K562 (cell line): ENCODE results near the gene KCTD17. TPM values are rescaled to one million over a fixed set of nuclear protein-coding genes. Genes with fewer than 3 reads are reported as not detected.
A peak's percentile ranks its signal among the peaks of the same experiment; 100 is the strongest.

ENCODE experiments used
- ATAC-seq: fragments of 200-7000 bp; cut with Tn5 transposase; 3 replicates; pipeline ENCODE4 v1.9.1; 2020; ENCODE audit warnings: moderate library complexity
- BruUV-seq: library from RNA; stranded (reverse); fragments of 400-500 nt; replicated peaks from 2 replicates; lab custom pipeline; 2021; lab: Mats Ljungman, UMichigan
- CTCF ChIA-PET: fragments of 300-600 bp; formaldehyde crosslinking; extraction: SDS; loops from one replicate; lab custom pipeline; 2021; ENCODE audit warnings: low intra/inter-chr PET ratio; lab: Yijun Ruan, JAX
- POLR2A ChIA-PET: fragments of 300-600, 350-650 bp; sonication (Branson Sonifier 250); formaldehyde crosslinking; extraction: SDS; loops from one replicate; lab custom pipeline; 2021; ENCODE audit warnings: antibody characterized with exemption, inconsistent platforms; lab: Yijun Ruan, JAX
- DNase-seq, 4 experiments: peaks; one replicate each; pipeline versions ENCODE4 v3.0.0 to v3.0.0-alpha.2; 2011 to 2018; ENCODE audit warnings: low spot score in 3 of 4, mixed read lengths in 3 of 4; ENCODE audit errors: extremely low read depth in 1 of 4
- FAIRE-seq: peaks from 2 replicates; lab custom pipeline; 2011; peaks lifted over from hg19 to GRCh38; lab: Jason Lieb, UNC
- H2AFZ ChIP-seq: 2 replicates; pipeline ENCODE4 v1.6.0; 2011; ENCODE audit warnings: low read depth, low read length, control low read depth, inconsistent platforms
- H3K27ac ChIP-seq: fragments of 200-600 bp; 3 replicates; pipeline ENCODE4 v1.8.0; 2011; ENCODE audit warnings: low read depth, mild to moderate bottlenecking, control low read depth, inconsistent platforms, low read length, moderate library complexity, mixed read lengths; ENCODE audit errors: extremely low read depth
- H3K27me3 ChIP-seq, 2 experiments: fragments of 300-600 bp in 1 of 2; 2 replicates in 1 of 2; 3 replicates in 1 of 2; pipeline versions ENCODE4 v1.6.0 to v1.8.0; 2011; ENCODE audit warnings: inconsistent platforms in 2 of 2, low read length in 2 of 2, mild to moderate bottlenecking in 1 of 2, mixed read lengths in 1 of 2, moderate library complexity in 1 of 2; ENCODE audit not compliant: control insufficient read depth in 2 of 2, insufficient read depth in 2 of 2
- H3K36me3 ChIP-seq: fragments of 300-600 bp; 3 replicates; pipeline ENCODE4 v1.8.0; 2011; ENCODE audit warnings: mild to moderate bottlenecking, low read length, inconsistent platforms; ENCODE audit not compliant: control insufficient read depth, insufficient read depth
- H3K4me1 ChIP-seq, 2 experiments: fragments of 200-600 bp in 1 of 2; replicated peaks in 1 of 2; 2 replicates in 1 of 2; 3 replicates in 1 of 2; pipeline versions ENCODE4 v1.5.1 to v1.8.0; 2011; ENCODE audit warnings: inconsistent platforms in 2 of 2, low read length in 2 of 2, mild to moderate bottlenecking in 1 of 2, mixed read lengths in 1 of 2, moderate library complexity in 1 of 2; ENCODE audit not compliant: control insufficient read depth in 2 of 2, insufficient read depth in 2 of 2
- H3K4me2 ChIP-seq: 2 replicates; pipeline ENCODE4 v1.6.1; 2011; ENCODE audit warnings: low read length, control low read depth, inconsistent platforms, mixed read lengths; ENCODE audit not compliant: insufficient read depth
- H3K4me3 ChIP-seq: fragments of 200-600 bp; sonication (generic), shearing (Covaris generic); 2 replicates; pipeline ENCODE4 v1.5.1; 2016; ENCODE audit warnings: control low read depth, inconsistent platforms
- H3K79me2 ChIP-seq: fragments of 200-600 bp; 3 replicates; pipeline ENCODE4 v1.8.0; 2011; ENCODE audit warnings: low read length, inconsistent platforms; ENCODE audit not compliant: control insufficient read depth, insufficient read depth
- H3K9ac ChIP-seq, 2 experiments: 2 replicates each; pipeline versions ENCODE4 v1.6.0 to v1.6.1; 2011; ENCODE audit warnings: low read depth in 2 of 2, low read length in 2 of 2, control low read depth in 1 of 2, inconsistent platforms in 1 of 2, mild to moderate bottlenecking in 1 of 2, mixed read lengths in 1 of 2; ENCODE audit not compliant: insufficient read depth in 1 of 2
- H3K9me1 ChIP-seq: one replicate; pipeline ENCODE4 v1.6.0; 2011; ENCODE audit warnings: inconsistent platforms, mild to moderate bottlenecking, low read length, moderate library complexity; ENCODE audit not compliant: control insufficient read depth, insufficient read depth
- H3K9me3 ChIP-seq: replicated peaks from 2 replicates; pipeline ENCODE4 v1.5.1; 2011; ENCODE audit warnings: low read depth, low read length, inconsistent platforms; ENCODE audit not compliant: control insufficient read depth, insufficient read depth
- H4K20me1 ChIP-seq: replicated peaks from 2 replicates; pipeline ENCODE4 v1.6.1; 2011; ENCODE audit warnings: low read length, inconsistent platforms, mixed read lengths; ENCODE audit not compliant: control insufficient read depth, insufficient read depth
- ETV5 ChIP-seq: sonication (generic); formaldehyde crosslinking; IDR thresholded peaks from 2 replicates; pipeline ENCODE4 v1.4.0; 2020; ENCODE audit warnings: low read depth, mild to moderate bottlenecking, missing genetic modification reagents
- HOXB6 ChIP-seq: fragments of 250-450 bp; sonication (Bioruptor Pico); IDR thresholded peaks from 2 replicates; pipeline ENCODE4 v1.5.1; 2022; ENCODE audit warnings: mild to moderate bottlenecking, borderline replicate concordance
- RBBP5 ChIP-seq: fragments of 200-600 bp; sonication (generic); IDR thresholded peaks from 2 replicates; pipeline ENCODE4 v1.6.1; 2012; ENCODE audit warnings: borderline replicate concordance, mild to moderate bottlenecking, low read length, control low read depth, inconsistent platforms; ENCODE audit not compliant: insufficient read depth, poor library complexity, severe bottlenecking
- TFAP4 ChIP-seq: sonication (generic); formaldehyde crosslinking; IDR thresholded peaks from 2 replicates; pipeline ENCODE4 v1.8.0; 2022; ENCODE audit warnings: missing genetic modification reagents, mild to moderate bottlenecking, moderate library complexity, borderline replicate concordance
- ZBTB8A ChIP-seq: fragments of 450-650 bp; IDR thresholded peaks from 2 replicates; pipeline ENCODE4 v1.6.1; 2018; ENCODE audit warnings: mild to moderate bottlenecking, moderate library complexity; ENCODE audit not compliant: partially characterized antibody
- WGBS: fragments of 100-300 bp; shearing (Covaris generic); methylation state at CpG from one replicate; pipeline ENCODE4 v1.1.6; 2016; ENCODE audit warnings: low coverage, mixed read lengths; ENCODE audit not compliant: insufficient coverage; ENCODE audit errors: missing lambda C conversion rate; 5-methylcytosine and 5-hydroxymethylcytosine counted together
- in situ Hi-C: fragments of 300-500 bp; cut with MboI; formaldehyde crosslinking; loops from 4 replicates; pipeline ENCODE4 v1.15.0; 2018; ENCODE audit warnings: inconsistent platforms, mixed read lengths
- intact Hi-C: fragments of 100-400 bp; cut with micrococcal nuclease; formaldehyde crosslinking; loops from 2 replicates; pipeline ENCODE4 v1.14.2; 2022
- polyA plus RNA-seq, 8 experiments: library from polyadenylated mRNA; depleted of rRNA in 4 of 8; stranded (reverse) in 5 of 8; unstranded in 3 of 8; fragments of >200 nt; fragmentation: Nextera tagmentation in 2 of 8; fragmentation: Illumina TruSeq in 1 of 8; extraction: Ambion mirVana in 2 of 8; extraction: Trizol in 1 of 8; gene quantifications; 2 replicates each; pipeline versions ENCODE4 v1.2.1 to v1.2.3, GENCODE V29; 2011 to 2014; ENCODE audit warnings: inconsistent platforms in 1 of 8, missing spikeins in 1 of 8
- total RNA-seq, 7 experiments: library from RNA; depleted of rRNA in 6 of 7; stranded (reverse); fragments of >200 nt in 6 of 7; fragmentation: Illumina TruSeq in 2 of 7; extraction: Trizol in 2 of 7; gene quantifications; 2 replicates each; pipeline versions ENCODE4 v1.2.1 to v1.2.3, GENCODE V29; 2011 to 2021; ENCODE audit warnings: low replicate concordance in 1 of 7

Gene KCTD17
- total and polyA plus RNA-seq, 9 of the 15 experiments (the other 6 are each of a cell fraction or from before 2014, with no cell fraction given): 0.22 to 0.90 (median 0.49) TPM; not detected in 2

GRCh38 chr22:37017356-37017755 is 34.2 kb upstream of the KCTD17 start:
- 0 out of 2 replicates have a peak overlapping the region, but pooled peaks have one; percentile 25 for H3K4me2 ChIP-seq
- CTCF ChIA-PET: no interaction called here

GRCh38 chr22:37018086-37018814 is 33.3 kb upstream of the KCTD17 start:
- DNase-seq: no peak
- Histone ChIP-seq H3K27me3 (no peaks in the 10 kb centered on the region), H3K4me2 (peak overlapping the region; percentile 76), H3K79me2 (peaks cover 52% of the 10 kb centered on the region), H3K27ac (peak overlapping the region; percentile 87), H3K9ac (peak overlapping the region; percentile 83 to 95), H4K20me1 (peaks cover 6% of the 10 kb centered on the region), H3K9me1 (peaks cover 2% of the 10 kb centered on the region), H3K4me3 (peak overlapping the region; percentile 90), H3K9me3 (no peaks in the 10 kb centered on the region), H3K36me3 (peaks cover 28% of the 10 kb centered on the region; the same call in 2 of the 3 replicates), H3K4me1 (peaks cover 29 to 47% of the 10 kb centered on the region in 2 experiments; a peak in 4 of 5 replicates), H2AFZ (no peak overlapping the region)
- no peak for ATAC-seq
- TF ChIP-seq TFAP4 (peak; percentile 18; the same call in 1 of the 2 replicates), RBBP5 (no peak), ETV5 (CRISPR knock-in tag) (0 out of 2 replicates have a peak, but pooled peaks have one; percentile 40)
- 83% methylated on average over 25 of the region's 45 CpGs for WGBS
- intact Hi-C loops (no loop called here), in situ Hi-C loops (no loop called here)
- ChIA-PET CTCF (no interaction called here), POLR2A (interaction anchor here (0.6 to 1.3 kb wide), 6 partner anchors 9 to 75 kb away, joined by 3 to 6 read pairs (median 3); no protein-coding TSS in a partner anchor)
- no peak for FAIRE-seq
- no TSS peak for BruUV-seq

More at GRCh38 chr22:37017356-37017755, 34.2 kb upstream of the KCTD17 start:
- WGBS: 74% methylated on average over 9 of the region's 10 CpGs
- ATAC-seq (no peak), DNase-seq (no peak), FAIRE-seq (no peak)
- no peak overlapping the region for H3K4me3 ChIP-seq
- H3K9ac ChIP-seq: peak overlapping the region in 1 of 2 experiments; percentile 40; a peak in 1 of 4 replicates
- TF ChIP-seq ZBTB8A (no peak), HOXB6 (CRISPR knock-in tag) (no peak)
- H3K36me3 ChIP-seq: peaks cover 24% of the 10 kb centered on the region; the same call in 2 of the 3 replicates
- peaks cover 2% of the 10 kb centered on the region for H3K9me1 ChIP-seq
- no TSS peak for BruUV-seq
- H3K4me1 ChIP-seq: peaks cover 29 to 47% of the 10 kb centered on the region in 2 experiments; a peak in 4 of 5 replicates
- H3K27ac ChIP-seq: peak overlapping the region; percentile 31; the same call in 2 of the 3 replicates
- POLR2A ChIA-PET: interaction anchor here (0.6 to 1.1 kb wide), 2 partner anchors 15 to 242 kb away, joined by 3 to 4 read pairs; no protein-coding TSS in a partner anchor
- intact Hi-C loops (no loop called here), in situ Hi-C loops (no loop called here)
- H2AFZ ChIP-seq: no peak overlapping the region
- peaks cover 47% of the 10 kb centered on the region for H3K79me2 ChIP-seq
- peaks cover 6% of the 10 kb centered on the region for H4K20me1 ChIP-seq
- no peaks in the 10 kb centered on the region for H3K9me3 ChIP-seq
- no peaks in the 10 kb centered on the region for H3K27me3 ChIP-seq
